Measurements from ENCODE around the gene ZNF175. TPM values are rescaled to one million over a fixed set of nuclear protein-coding genes. Genes with fewer than 3 reads are reported as not detected.

The ZNF175 gene
- total RNA-seq, 2 donors from 2014 or later = 5.7 to 8.1 TPM

DNA sequence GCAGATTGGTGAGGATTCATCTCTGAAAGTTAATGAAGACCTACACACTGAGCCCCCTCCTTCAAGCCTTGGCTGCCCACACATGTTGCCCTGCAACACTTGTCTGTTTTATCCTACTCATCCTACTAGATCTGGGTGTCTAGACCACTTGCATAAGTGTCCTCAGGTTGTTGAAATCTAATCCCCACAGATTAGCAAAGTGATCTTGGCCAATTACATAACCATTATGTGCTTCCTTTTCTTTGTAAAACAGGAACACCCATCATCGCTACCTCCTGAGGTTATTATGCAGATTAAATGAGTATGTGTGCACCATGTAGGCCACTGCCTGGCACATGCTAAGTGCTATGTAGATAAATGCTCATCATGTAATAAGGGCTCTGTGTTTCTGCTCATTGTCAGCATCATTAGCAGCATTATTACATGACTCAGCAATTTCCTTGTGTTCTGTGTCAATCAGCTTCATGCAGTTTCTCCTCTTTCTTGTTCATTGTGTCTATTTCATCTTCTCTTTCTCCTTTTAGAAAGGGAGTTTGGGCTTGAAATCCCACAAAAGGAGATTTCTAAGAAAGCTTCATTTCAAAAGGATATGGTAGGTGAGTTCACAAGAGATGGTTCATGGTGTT, 15.1 kb downstream of the ZNF175 start:
- H3K36me3 ChIP-seq = peaks cover 15% of the 10 kb centered on the region
- intact Hi-C loops (cut with DNase I) = no loop called here

DNA sequence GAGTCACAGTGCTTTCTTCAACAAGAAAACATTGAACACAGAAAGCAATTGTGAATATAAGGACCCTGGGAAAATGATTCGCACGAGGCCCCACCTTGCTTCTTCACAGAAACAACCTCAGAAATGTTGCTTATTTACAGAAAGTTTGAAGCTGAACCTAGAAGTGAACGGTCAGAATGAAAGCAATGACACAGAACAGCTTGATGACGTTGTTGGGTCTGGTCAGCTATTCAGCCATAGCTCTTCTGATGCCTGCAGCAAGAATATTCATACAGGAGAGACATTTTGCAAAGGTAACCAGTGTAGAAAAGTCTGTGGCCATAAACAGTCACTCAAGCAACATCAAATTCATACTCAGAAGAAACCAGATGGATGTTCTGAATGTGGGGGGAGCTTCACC, 15.7 kb downstream of the ZNF175 start:
- no peak overlapping the region for H3K9ac ChIP-seq (ENCODE audit: low read depth in 2 of 2, low read length in 2 of 2)
- no peaks in the 10 kb centered on the region for H3K4me1 ChIP-seq
- no peaks in the 10 kb centered on the region for H3K27me3 ChIP-seq
- DNase-seq = no peak
- intact Hi-C loops (cut with DNase I) = no loop called here
- no peak overlapping the region for H3K27ac ChIP-seq
- H3K36me3 ChIP-seq = peaks cover 15% of the 10 kb centered on the region
- TF ChIP-seq, protein P1, sequence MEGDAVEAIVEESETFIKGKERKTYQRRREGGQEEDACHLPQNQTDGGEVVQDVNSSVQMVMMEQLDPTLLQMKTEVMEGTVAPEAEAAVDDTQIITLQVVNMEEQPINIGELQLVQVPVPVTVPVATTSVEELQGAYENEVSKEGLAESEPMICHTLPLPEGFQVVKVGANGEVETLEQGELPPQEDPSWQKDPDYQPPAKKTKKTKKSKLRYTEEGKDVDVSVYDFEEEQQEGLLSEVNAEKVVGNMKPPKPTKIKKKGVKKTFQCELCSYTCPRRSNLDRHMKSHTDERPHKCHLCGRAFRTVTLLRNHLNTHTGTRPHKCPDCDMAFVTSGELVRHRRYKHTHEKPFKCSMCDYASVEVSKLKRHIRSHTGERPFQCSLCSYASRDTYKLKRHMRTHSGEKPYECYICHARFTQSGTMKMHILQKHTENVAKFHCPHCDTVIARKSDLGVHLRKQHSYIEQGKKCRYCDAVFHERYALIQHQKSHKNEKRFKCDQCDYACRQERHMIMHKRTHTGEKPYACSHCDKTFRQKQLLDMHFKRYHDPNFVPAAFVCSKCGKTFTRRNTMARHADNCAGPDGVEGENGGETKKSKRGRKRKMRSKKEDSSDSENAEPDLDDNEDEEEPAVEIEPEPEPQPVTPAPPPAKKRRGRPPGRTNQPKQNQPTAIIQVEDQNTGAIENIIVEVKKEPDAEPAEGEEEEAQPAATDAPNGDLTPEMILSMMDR (IDR thresholded peaks at IDR 0.05) = no peak
- no peaks in the 10 kb centered on the region for H3K9me3 ChIP-seq
- H3K4me3 ChIP-seq = no peak overlapping the region

More for the DNA sequence above, 15.1 kb downstream of the ZNF175 start:
- Histone ChIP-seq H3K9me3 (no peaks in the 10 kb centered on the region), H3K27ac (no peak overlapping the region), H3K4me3 (no peak overlapping the region), H3K9ac (ENCODE audit: low read depth in 2 of 2, low read length in 2 of 2) (no peak overlapping the region), H3K27me3 (no peaks in the 10 kb centered on the region), H3K4me1 (no peaks in the 10 kb centered on the region)
- TF ChIP-seq, protein P1 (IDR thresholded peaks at IDR 0.05) = no peak
- DNase-seq = no peak

DNA sequence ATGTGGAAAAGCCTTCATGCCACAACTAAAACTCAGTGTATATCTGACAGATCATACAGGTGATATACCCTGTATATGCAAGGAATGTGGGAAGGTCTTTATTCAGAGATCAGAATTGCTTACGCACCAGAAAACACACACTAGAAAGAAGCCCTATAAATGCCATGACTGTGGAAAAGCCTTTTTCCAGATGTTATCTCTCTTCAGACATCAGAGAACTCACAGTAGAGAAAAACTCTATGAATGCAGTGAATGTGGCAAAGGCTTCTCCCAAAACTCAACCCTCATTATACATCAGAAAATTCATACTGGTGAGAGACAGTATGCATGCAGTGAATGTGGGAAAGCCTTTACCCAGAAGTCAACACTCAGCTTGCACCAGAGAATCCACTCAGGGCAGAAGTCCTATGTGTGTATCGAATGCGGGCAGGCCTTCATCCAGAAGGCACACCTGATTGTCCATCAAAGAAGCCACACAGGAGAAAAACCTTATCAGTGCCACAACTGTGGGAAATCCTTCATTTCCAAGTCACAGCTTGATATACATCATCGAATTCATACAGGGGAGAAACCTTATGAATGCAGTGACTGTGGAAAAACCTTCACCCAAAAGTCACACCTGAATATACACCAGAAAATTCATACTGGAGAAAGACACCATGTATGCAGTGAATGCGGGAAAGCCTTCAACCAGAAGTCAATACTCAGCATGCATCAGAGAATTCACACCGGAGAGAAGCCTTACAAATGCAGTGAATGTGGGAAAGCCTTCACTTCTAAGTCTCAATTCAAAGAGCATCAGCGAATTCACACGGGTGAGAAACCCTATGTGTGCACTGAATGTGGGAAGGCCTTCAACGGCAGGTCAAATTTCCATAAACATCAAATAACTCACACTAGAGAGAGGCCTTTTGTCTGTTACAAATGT, 16.4 kb downstream of the ZNF175 start:
- peaks cover 15% of the 10 kb centered on the region for H3K36me3 ChIP-seq
- DNase-seq = no peak
- H3K9me3 ChIP-seq = no peaks in the 10 kb centered on the region
- H3K4me3 ChIP-seq = no peak overlapping the region
- no peak overlapping the region for H3K27ac ChIP-seq
- no peaks in the 10 kb centered on the region for H3K27me3 ChIP-seq
- intact Hi-C loops (cut with DNase I) = no loop called here
- H3K4me1 ChIP-seq = no peaks in the 10 kb centered on the region
- TF ChIP-seq, protein P1 (IDR thresholded peaks at IDR 0.05) = no peak
- no peak overlapping the region for H3K9ac ChIP-seq (ENCODE audit: low read depth in 2 of 2, low read length in 2 of 2)

DNA sequence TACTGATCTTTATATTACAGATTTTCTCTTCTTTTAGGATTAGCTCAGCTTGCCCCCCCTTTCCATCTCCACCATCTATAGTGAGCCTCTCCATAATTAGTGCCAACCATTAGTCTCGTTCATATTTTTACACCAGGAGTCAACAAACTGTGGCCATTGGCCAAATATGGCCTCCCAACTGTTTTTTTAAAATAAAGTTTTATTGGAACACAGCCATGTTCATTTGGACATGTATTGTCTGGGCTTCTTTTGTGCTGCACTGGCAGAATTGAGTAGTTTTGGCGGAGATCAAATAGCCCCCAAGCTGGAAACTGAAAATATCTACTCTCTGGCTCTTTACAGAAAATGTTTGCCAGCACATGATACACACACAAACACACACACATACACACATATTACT, 18.4 kb downstream of the ZNF175 start:
- intact Hi-C loops (cut with DNase I) = no loop called here
- no peaks in the 10 kb centered on the region for H3K27me3 ChIP-seq
- no peak overlapping the region for H3K4me3 ChIP-seq
- TF ChIP-seq, protein P1 (IDR thresholded peaks at IDR 0.05) = no peak
- DNase-seq = no peak
- H3K27ac ChIP-seq = no peak overlapping the region
- H3K9ac ChIP-seq (ENCODE audit: low read depth in 2 of 2, low read length in 2 of 2) = no peak overlapping the region
- H3K36me3 ChIP-seq = peaks cover 10% of the 10 kb centered on the region
- H3K9me3 ChIP-seq = no peaks in the 10 kb centered on the region
- no peaks in the 10 kb centered on the region for H3K4me1 ChIP-seq

DNA sequence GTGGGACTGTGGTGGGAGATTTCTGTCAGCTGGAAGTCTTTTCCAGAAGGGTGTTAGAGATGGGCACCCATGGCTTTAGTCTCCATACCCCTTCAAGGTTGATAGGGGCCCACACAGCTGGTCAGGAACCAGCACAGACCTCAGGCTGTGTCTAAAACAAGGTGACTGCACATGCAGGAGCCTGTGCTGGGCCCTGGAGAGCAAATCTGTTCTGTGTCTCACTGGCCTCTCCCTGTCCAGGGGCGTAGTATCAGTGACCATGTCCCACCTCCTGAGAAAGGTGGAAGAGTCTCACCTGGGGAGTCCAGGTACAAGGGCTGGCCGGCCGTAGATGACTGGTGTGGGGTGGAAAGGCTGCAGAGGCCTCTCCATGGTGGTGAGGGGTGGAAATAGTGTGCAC, 19.4 kb downstream of the ZNF175 start:
- no peak overlapping the region for H3K27ac ChIP-seq
- no peaks in the 10 kb centered on the region for H3K4me1 ChIP-seq
- H3K4me3 ChIP-seq = no peak overlapping the region
- TF ChIP-seq, protein P1 (IDR thresholded peaks at IDR 0.05) = no peak
- intact Hi-C loops (cut with DNase I) = no loop called here
- H3K36me3 ChIP-seq = peaks cover 10% of the 10 kb centered on the region
- H3K9ac ChIP-seq (ENCODE audit: low read depth in 2 of 2, low read length in 2 of 2) = no peak overlapping the region
- H3K27me3 ChIP-seq = no peaks in the 10 kb centered on the region
- H3K9me3 ChIP-seq = no peaks in the 10 kb centered on the region
- no peak for DNase-seq

All from colonic mucosa (tissue), 4 donors.